Activated CD4-positive, alpha-beta memory T cell treated with anti-CD3 and anti-CD28 coated beads for 36 hours (primary cell): ENCODE results near the gene GABRG3. TPM values are rescaled to one million over a fixed set of nuclear protein-coding genes. Genes with fewer than 3 reads are reported as not detected.
"Not testable (repeated sequence)": the region's sequence is repeated elsewhere in the genome, so short reads cannot be mapped to it uniquely, and the experiment has no call there.

ENCODE experiments used
- CTCF ChIA-PET: fragments of 350-600 bp; sonication (Branson Sonifier 250); formaldehyde crosslinking; loops from one replicate; lab custom pipeline; 2021; ENCODE audit warnings: antibody characterized with exemption, inconsistent platforms; lab: Charles Lee
- POLR2A ChIA-PET: fragments of 350-600 bp; sonication (Branson Sonifier 250); formaldehyde crosslinking; loops from one replicate; lab custom pipeline; 2021; ENCODE audit warnings: antibody characterized with exemption; lab: Charles Lee
- DNase-seq: peaks from one replicate; pipeline ENCODE4 v3.0.0-alpha.2; 2020
- H3K27ac Mint-ChIP-seq: one replicate; pipeline ENCODE4 v1.8.0; 2021; ENCODE audit warnings: mixed read lengths
- H3K27me3 Mint-ChIP-seq: one replicate; pipeline ENCODE4 v1.8.0; 2021; ENCODE audit warnings: mixed read lengths
- H3K36me3 Mint-ChIP-seq: one replicate; pipeline ENCODE4 v1.8.0; 2021; ENCODE audit warnings: mixed read lengths
- H3K4me1 Mint-ChIP-seq: one replicate; pipeline ENCODE4 v1.8.0; 2021; ENCODE audit warnings: low read depth, mixed read lengths
- H3K4me3 Mint-ChIP-seq: one replicate; pipeline ENCODE4 v1.8.0; 2021; ENCODE audit warnings: mild to moderate bottlenecking, mixed read lengths
- H3K9me3 Mint-ChIP-seq: one replicate; pipeline ENCODE4 v1.8.0; 2021; ENCODE audit warnings: mixed read lengths
- intact Hi-C: fragments of 100-400 bp; cut with micrococcal nuclease; formaldehyde crosslinking; loops from one replicate; pipeline ENCODE4 v1.15.1; 2023
- total RNA-seq, 2 experiments: library from RNA; stranded (reverse); gene quantifications; one replicate each; pipeline ENCODE4 v1.2.3, GENCODE V29; 2021

GABRG3 gene
- total RNA-seq, 2 experiments from 2014 or later: not detected

DNA sequence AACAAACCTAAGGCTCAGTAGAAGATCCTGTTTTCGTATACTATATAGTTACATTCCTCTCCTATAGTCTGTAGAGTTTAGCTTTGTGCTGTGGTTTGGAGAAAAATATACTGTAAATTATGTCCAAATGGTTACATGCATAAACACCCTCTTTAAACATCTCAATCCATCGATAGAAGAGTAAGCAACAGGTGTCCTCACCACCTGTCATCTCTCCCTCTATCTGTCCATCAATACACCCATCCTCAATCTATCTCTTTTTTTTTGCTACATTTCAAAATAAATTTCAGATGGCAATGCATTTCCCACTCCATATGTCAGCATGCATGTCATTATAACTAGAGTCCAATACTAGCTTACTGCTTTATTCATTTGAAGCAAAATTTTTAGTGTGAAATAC is 21.0 kb upstream of the GABRG3 start:
- no peaks in the 10 kb centered on the region for H3K4me1 Mint-ChIP-seq
- intact Hi-C loops: no loop called here
- CTCF ChIA-PET: no interaction called here
- H3K27ac Mint-ChIP-seq: no peak overlapping the region
- H3K27me3 Mint-ChIP-seq: no peaks in the 10 kb centered on the region
- H3K4me3 Mint-ChIP-seq: no peak overlapping the region
- H3K9me3 Mint-ChIP-seq: peaks cover 13% of the 10 kb centered on the region
- H3K36me3 Mint-ChIP-seq: no peaks in the 10 kb centered on the region
- no peak for DNase-seq
- POLR2A ChIA-PET: no interaction called here

DNA sequence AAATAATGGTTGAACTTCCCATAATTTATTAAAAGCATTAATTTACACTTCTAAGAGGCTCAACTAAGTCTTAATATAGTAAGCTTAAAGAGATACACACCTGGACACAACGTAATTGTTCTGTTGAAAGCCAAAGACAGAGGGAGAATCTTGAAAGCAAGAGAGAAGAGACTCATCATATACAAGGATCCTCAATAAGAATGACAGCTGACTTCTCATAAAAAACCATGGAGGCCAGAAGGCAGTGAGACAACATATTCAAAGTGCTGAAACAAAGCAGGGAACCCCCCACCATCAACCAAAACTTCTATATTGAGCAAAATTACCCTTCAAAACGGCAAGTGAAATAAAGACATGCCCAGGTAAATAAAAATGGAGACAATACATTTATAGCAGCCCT is 16.6 kb upstream of the GABRG3 start:
- ChIA-PET POLR2A (no interaction called here), CTCF (no interaction called here)
- Mint-ChIP-seq H3K9me3 (peaks cover 15% of the 10 kb centered on the region), H3K27ac (no peak overlapping the region), H3K27me3 (no peaks in the 10 kb centered on the region), H3K4me1 (no peaks in the 10 kb centered on the region), H3K36me3 (no peaks in the 10 kb centered on the region), H3K4me3 (no peak overlapping the region)
- intact Hi-C loops: no loop called here
- no peak for DNase-seq

DNA sequence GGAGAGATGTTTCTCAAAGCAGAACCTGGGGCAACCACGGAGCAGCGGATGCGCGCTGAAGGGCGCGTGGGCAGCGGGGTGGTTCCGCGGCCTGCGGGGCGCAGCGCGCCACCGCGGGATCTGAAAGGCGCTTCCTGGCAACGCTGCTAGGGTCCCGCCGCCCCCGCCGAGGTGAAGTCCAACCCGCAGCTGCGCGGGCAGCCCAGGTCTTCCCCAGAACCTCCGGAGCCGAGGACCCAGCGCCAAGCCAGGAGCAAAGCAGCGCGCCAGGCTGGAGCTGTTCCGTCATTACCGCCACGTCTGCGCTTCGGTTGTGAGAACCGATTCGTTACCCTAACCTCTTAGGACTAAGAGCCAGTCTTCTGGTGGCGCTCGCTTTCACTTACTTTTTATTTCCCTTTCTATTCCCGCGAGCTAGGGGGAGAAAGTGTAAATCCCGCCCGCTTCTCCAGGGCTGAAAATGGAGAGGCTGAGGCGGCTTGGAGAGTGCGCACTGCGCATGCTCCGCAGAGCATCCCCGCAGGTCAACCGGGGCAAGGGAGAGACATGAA is 3.2 kb upstream of the GABRG3 start:
- ChIA-PET POLR2A (no interaction called here), CTCF (no interaction called here)
- H3K27ac Mint-ChIP-seq: no peak overlapping the region
- DNase-seq: no peak
- intact Hi-C loops: no loop called here
- no peaks in the 10 kb centered on the region for H3K36me3 Mint-ChIP-seq
- H3K27me3 Mint-ChIP-seq: peaks cover 18% of the 10 kb centered on the region
- H3K4me3 Mint-ChIP-seq: no peak overlapping the region
- H3K9me3 Mint-ChIP-seq: no peaks in the 10 kb centered on the region
- no peaks in the 10 kb centered on the region for H3K4me1 Mint-ChIP-seq

DNA sequence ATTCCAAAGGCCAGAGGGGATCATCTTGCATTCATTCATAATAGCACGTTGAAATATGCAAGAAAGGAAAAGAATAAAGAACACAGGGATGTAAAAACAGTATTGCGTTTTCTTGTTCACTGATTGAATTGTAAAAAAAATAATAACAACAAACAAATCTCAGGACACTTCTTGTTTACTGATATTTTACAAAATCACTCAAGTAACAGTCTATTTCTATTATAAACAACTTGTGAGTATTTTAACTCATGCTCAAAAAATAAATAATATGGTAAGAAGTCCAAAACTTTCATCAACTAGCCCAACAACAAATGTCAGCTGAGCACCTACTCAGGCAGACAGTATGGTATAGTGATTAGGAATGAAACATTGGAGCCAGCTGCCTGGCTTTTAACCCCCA is 2.2 kb upstream of the GABRG3 start:
- no peaks in the 10 kb centered on the region for H3K36me3 Mint-ChIP-seq
- H3K4me3 Mint-ChIP-seq: no peak overlapping the region
- no peak for DNase-seq
- no peaks in the 10 kb centered on the region for H3K9me3 Mint-ChIP-seq
- ChIA-PET CTCF (no interaction called here), POLR2A (no interaction called here)
- H3K27ac Mint-ChIP-seq: no peak overlapping the region
- intact Hi-C loops: no loop called here
- H3K4me1 Mint-ChIP-seq: no peaks in the 10 kb centered on the region
- peaks cover 18% of the 10 kb centered on the region for H3K27me3 Mint-ChIP-seq

DNA sequence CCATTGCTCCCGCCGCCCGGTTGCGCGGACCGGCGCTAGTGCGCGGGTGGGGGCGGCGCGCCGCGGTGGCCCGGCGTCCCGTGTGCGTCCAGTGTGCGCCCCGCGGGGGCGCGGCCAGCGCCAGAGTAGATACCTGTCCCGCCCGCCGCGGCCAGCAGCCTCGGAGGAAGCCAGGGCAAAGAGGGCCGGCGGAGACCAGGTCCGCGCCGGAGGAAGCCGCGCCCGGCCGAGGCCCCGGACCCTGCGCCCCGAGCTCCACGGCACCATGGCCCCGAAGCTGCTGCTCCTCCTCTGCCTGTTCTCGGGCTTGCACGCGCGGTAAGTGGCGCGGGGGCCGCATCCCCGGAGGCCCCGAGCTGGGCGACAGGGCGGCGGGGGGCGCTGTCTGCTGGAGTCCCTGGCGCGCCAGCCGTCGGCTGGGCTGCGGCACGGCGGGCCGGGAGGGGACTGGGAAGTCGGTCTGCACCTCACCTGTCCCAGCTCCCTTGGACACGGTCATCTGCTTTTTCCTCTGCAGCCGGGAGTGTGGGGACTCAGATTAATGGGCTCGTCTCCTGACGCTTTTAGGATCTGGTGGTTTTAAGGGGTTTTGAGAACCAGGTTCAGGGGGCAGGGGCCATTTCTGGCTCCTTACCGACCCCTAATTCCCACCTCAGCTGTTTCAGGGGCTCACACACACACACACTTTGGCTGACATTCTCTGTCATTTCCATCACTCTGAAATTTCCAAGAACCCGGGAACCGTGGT is 464 bp downstream of the GABRG3 start:
- Mint-ChIP-seq H3K4me3 (no peak overlapping the region), H3K4me1 (no peaks in the 10 kb centered on the region), H3K36me3 (no peaks in the 10 kb centered on the region), H3K27ac (no peak overlapping the region), H3K9me3 (no peaks in the 10 kb centered on the region), H3K27me3 (peaks cover 18% of the 10 kb centered on the region)
- no peak for DNase-seq
- CTCF ChIA-PET: no interaction called here
- intact Hi-C loops: no loop called here
- POLR2A ChIA-PET: no interaction called here

DNA sequence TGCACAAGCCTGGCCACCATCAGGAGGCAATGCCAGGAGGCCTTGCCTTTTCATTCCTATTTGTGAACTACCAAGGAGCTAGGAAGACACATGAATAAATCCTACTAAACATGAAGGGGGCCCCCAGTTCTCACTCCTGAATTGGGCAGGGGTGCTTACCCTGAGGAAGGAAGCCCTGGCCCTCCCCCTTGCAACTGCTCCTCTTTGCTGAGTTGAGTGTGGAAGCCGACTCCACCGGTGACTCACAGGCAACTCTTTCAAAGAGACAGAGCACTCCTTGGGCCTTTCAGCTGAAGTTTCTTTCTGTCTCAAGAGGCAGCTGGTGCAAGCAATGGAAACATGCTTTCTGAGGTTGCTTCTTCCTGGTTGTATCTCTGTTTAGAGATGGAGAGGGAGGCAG is 1.7 kb downstream of the GABRG3 start:
- CTCF ChIA-PET: no interaction called here
- no peaks in the 10 kb centered on the region for H3K4me1 Mint-ChIP-seq
- no peaks in the 10 kb centered on the region for H3K36me3 Mint-ChIP-seq
- intact Hi-C loops: no loop called here
- H3K27ac Mint-ChIP-seq: no peak overlapping the region
- POLR2A ChIA-PET: interaction anchor here (0.6 kb wide), 1 partner anchor 425 kb away, joined by 4 read pairs; no protein-coding TSS in a partner anchor
- DNase-seq: no peak
- peaks cover 18% of the 10 kb centered on the region for H3K27me3 Mint-ChIP-seq
- H3K4me3 Mint-ChIP-seq: no peak overlapping the region
- H3K9me3 Mint-ChIP-seq: no peaks in the 10 kb centered on the region

DNA sequence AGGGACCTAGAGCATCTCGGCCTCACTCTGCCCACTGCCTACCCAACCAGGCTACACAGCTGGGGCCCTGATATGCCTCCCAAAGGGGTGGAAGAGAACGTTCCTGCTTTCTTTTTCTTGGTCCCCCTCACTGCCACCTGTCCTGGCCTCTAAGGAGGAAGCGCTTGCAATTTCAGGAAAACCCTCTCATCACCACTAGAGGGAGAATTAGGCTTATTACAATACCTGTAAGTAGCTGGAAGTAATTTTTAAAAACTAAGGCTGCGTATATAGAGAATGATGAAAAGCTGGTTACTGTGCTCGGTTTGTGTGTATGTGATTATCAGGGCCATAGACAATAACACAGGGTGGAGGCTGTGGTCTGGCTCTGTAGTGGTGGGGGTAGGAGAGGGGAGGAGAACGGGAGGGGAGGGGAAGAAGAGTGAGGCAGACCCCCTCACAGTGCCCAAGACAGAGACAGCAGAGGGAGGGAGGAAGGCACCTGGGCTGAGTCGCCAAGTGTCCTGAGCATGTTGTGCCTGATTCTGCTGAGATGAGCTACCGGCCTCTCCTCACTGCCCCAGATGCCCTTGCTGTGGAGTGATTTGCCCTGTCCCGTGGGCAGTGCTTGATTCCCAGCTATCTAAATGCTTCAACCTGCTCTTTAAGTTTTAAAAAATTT is 3.3 kb downstream of the GABRG3 start:
- Mint-ChIP-seq H3K27me3 (peaks cover 18% of the 10 kb centered on the region), H3K27ac (no peak overlapping the region), H3K9me3 (no peaks in the 10 kb centered on the region), H3K4me3 (no peak overlapping the region), H3K4me1 (no peaks in the 10 kb centered on the region), H3K36me3 (no peaks in the 10 kb centered on the region)
- intact Hi-C loops: no loop called here
- no peak for DNase-seq
- POLR2A ChIA-PET: no interaction called here
- CTCF ChIA-PET: no interaction called here

DNA sequence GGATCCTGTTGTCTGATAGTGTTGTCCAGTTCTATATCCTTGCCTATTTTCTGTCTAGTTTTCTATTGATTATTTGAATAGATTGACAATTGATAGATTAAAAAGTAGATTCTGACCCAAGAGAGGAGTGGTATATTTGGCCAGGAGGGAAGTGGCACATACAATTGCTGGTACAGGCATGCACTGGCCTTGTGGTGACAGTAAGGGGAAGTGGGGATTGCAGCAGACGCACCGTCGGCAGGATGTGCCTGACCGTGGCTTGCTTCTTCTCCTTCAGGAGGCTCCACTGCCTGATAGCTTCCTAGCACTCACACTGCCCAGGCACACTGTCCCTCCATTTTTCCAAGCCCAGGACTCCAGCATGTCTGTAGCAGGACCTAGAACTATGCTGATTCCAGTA is 10.5 kb downstream of the GABRG3 start:
- intact Hi-C loops: no loop called here
- H3K4me3 Mint-ChIP-seq: no peak overlapping the region
- DNase-seq: no peak
- CTCF ChIA-PET: no interaction called here
- peaks cover 3% of the 10 kb centered on the region for H3K9me3 Mint-ChIP-seq
- no peaks in the 10 kb centered on the region for H3K4me1 Mint-ChIP-seq
- POLR2A ChIA-PET: no interaction called here
- no peak overlapping the region for H3K27ac Mint-ChIP-seq
- H3K27me3 Mint-ChIP-seq: no peaks in the 10 kb centered on the region
- no peaks in the 10 kb centered on the region for H3K36me3 Mint-ChIP-seq

DNA sequence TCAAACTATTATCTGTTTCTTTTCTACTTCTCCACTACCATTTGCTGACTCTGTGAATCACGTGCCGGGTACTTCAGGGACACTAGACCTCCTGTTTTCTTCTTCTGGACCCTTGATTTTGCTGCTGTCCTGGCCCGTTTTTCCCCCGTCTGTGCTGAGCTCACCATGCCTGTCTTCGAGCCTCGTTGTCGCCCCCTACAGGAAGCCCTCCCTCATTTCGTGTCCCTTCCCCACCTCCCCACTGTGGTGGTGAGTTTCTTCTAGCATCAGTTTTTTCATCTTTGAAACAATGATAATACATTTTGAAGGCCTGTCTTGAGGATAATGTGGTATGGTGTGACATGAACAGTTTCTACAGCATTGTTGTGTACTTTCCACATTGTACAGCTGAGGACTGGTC is 12.8 kb downstream of the GABRG3 start:
- intact Hi-C loops: no loop called here
- Mint-ChIP-seq H3K4me3 (no peak overlapping the region), H3K27ac (no peak overlapping the region), H3K27me3 (no peaks in the 10 kb centered on the region), H3K9me3 (peaks cover 3% of the 10 kb centered on the region), H3K4me1 (no peaks in the 10 kb centered on the region), H3K36me3 (no peaks in the 10 kb centered on the region)
- POLR2A ChIA-PET: no interaction called here
- DNase-seq: no peak
- CTCF ChIA-PET: no interaction called here

DNA sequence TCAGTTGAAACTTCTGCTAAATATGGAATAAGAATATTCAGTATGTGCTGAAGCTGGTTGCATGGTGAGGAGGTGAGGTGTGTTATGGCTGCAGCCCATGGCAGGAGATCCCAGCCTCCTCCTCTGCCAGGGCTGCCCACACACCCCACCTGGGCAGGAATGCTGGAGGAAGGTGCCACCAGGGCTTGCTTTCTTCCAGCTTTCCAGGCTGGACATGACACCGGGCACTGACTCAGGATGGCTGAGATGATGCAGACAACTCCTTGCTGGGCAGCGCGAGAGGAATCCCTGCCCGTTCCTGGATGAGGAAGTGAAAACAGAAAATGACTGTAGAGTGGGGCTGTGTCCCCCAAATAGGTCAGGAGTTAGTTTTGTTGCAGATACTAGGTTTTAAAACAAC is 14.1 kb downstream of the GABRG3 start:
- Mint-ChIP-seq H3K9me3 (peaks cover 5% of the 10 kb centered on the region), H3K4me3 (no peak overlapping the region), H3K27ac (no peak overlapping the region), H3K27me3 (no peaks in the 10 kb centered on the region), H3K36me3 (no peaks in the 10 kb centered on the region), H3K4me1 (no peaks in the 10 kb centered on the region)
- ChIA-PET CTCF (no interaction called here), POLR2A (no interaction called here)
- intact Hi-C loops: no loop called here
- DNase-seq: no peak

DNA sequence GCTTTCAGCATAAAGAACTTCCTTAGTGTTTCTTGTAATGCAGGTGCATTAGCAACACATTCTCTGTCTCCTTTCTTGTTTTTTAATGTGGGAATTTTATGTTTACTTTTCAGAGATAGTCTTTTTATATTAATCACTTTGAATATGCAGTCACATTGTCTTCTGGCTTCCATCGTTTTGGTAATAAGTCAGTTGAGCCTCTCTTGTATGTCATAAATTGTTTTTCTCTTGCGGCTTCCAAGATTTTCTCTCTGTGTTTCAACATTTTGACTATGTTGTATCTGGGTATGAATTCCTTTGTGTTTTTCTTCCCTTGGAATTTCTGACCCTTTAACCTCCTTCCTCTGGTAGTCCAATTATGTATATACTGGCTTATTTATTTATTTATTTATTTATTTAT is 25.3 kb downstream of the GABRG3 start:
- CTCF ChIA-PET: no interaction called here
- H3K36me3 Mint-ChIP-seq: no peaks in the 10 kb centered on the region
- intact Hi-C loops: no loop called here
- H3K27ac Mint-ChIP-seq: no peak overlapping the region
- no peaks in the 10 kb centered on the region for H3K4me1 Mint-ChIP-seq
- peaks cover 9% of the 10 kb centered on the region for H3K9me3 Mint-ChIP-seq
- no peaks in the 10 kb centered on the region for H3K27me3 Mint-ChIP-seq
- POLR2A ChIA-PET: no interaction called here
- DNase-seq: no peak
- no peak overlapping the region for H3K4me3 Mint-ChIP-seq

DNA sequence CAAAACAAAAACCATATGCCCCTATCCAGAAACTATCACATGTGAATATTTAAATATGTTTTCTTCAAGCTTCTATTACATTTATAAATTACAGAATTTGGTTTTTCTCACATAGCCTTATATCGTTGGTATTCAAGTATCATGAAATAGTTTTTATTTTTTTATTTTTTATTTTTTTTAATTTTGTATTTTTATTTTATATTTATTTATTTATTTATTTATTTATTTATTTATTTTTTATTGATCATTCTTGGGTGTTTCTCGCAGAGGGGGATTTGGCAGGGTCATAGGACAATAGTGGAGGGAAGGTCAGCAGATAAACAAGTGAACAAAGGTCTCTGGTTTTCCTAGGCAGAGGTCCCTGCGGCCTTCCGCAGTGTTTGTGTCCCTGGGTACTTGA is 32.0 kb downstream of the GABRG3 start:
- H3K27ac Mint-ChIP-seq, H3K36me3 Mint-ChIP-seq, DNase-seq, POLR2A ChIA-PET, intact Hi-C loops, H3K4me1 Mint-ChIP-seq, H3K4me3 Mint-ChIP-seq, H3K9me3 Mint-ChIP-seq, H3K27me3 Mint-ChIP-seq, CTCF ChIA-PET: not testable (repeated sequence)

DNA sequence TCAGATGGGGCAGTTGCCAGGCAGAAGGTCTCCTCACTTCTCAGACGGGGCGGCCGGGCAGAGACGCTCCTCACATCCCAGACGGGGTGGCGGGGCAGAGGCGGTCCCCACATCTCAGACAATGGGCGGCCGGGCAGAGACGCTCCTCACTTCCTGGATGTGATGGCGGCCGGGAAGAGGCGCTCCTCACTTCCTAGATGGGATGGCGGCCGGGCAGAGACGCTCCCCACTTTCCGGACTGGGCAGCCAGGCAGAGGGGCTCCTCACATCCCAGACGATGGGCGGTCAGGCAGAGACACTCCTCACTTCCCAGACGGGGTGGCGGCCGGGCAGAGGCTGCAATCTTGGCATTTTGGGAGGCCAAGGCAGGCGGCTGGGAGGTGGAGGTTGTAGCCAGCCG is 33.2 kb downstream of the GABRG3 start:
- DNase-seq, H3K36me3 Mint-ChIP-seq, H3K4me1 Mint-ChIP-seq, POLR2A ChIA-PET, CTCF ChIA-PET, H3K27me3 Mint-ChIP-seq, H3K27ac Mint-ChIP-seq, H3K9me3 Mint-ChIP-seq, intact Hi-C loops, H3K4me3 Mint-ChIP-seq: not testable (repeated sequence)
